ENCODE results near the gene MAP6D1. TPM values are rescaled to one million over a fixed set of nuclear protein-coding genes. Genes with fewer than 3 reads are reported as not detected.

The MAP6D1 gene
- total and polyA plus RNA-seq, 9 of the 15 experiments (the other 6 are each of a cell fraction or from before 2014, with no cell fraction given) = 0.16 to 1.5 (median 0.44) TPM; not detected in 3

DNA sequence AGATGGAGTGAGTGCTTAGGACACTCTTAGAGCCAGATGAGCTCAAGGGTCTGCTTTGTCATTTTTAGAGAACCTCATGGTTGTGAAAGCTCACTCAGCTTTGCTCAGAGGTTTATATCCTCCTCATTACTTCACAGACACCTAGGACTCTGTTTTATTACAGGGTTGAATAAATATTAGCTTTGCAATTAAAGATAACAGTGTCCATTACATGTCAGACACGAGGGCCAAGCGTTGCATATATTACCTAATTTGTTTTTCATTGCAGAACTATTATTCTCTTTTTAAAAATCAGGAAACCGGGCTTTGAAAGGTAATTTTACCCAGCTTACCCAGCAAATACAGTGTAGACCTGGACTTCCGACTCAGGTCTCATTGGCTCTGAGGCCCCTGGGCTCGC is 16.1 kb downstream of the MAP6D1 start:
- H3K4me2 ChIP-seq (ENCODE audit: insufficient read depth, low read length) = no peak overlapping the region
- no peak overlapping the region for H3K9ac ChIP-seq (ENCODE audit: insufficient read depth in 1 of 2, low read depth in 2 of 2, low read length in 2 of 2)
- no peaks in the 10 kb centered on the region for H4K20me1 ChIP-seq (replicated peaks; ENCODE audit: control insufficient read depth, insufficient read depth, low read length)
- BruUV-seq (replicated peaks) = no TSS peak
- H3K4me1 ChIP-seq (replicated peaks in 1 of 2; ENCODE audit: control insufficient read depth in 2 of 2, insufficient read depth in 2 of 2, low read length in 2 of 2) = no peaks in the 10 kb centered on the region
- DNase-seq (ENCODE audit: extremely low read depth in 1 of 4, low spot score in 3 of 4) = no peak
- ATAC-seq = no peak
- FAIRE-seq = no peak
- ChIA-PET POLR2A (no interaction called here), CTCF (ENCODE audit: low intra/inter-chr PET ratio) (no interaction called here)
- in situ Hi-C loops (cut with MboI) (no loop called here), intact Hi-C loops (cut with micrococcal nuclease) (no loop called here)
- no peaks in the 10 kb centered on the region for H3K27me3 ChIP-seq (ENCODE audit: control insufficient read depth in 2 of 2, insufficient read depth in 2 of 2, low read length in 2 of 2)
- H3K36me3 ChIP-seq (ENCODE audit: control insufficient read depth, insufficient read depth, low read length) = peaks cover 67% of the 10 kb centered on the region
- H3K9me3 ChIP-seq (replicated peaks; ENCODE audit: control insufficient read depth, insufficient read depth, low read depth, low read length) = no peaks in the 10 kb centered on the region
- no peak for TF ChIP-seq PURB (CRISPR knock-in tag; IDR thresholded peaks at IDR 0.05; ENCODE audit: low read depth)
- no peak for TF ChIP-seq ZKSCAN1 (IDR thresholded peaks at IDR 0.05; ENCODE audit: low read depth, low read length)
- no peak for TF ChIP-seq ZNF354B (CRISPR knock-in tag; IDR thresholded peaks at IDR 0.05)
- TF ChIP-seq ZNF408 (CRISPR knock-in tag; IDR thresholded peaks at IDR 0.05; ENCODE audit: low read depth) = no peak
- TF ChIP-seq ZNF696 (CRISPR knock-in tag; conservative IDR thresholded peaks at IDR 0.05) = no peak
- TF ChIP-seq, protein P1, sequence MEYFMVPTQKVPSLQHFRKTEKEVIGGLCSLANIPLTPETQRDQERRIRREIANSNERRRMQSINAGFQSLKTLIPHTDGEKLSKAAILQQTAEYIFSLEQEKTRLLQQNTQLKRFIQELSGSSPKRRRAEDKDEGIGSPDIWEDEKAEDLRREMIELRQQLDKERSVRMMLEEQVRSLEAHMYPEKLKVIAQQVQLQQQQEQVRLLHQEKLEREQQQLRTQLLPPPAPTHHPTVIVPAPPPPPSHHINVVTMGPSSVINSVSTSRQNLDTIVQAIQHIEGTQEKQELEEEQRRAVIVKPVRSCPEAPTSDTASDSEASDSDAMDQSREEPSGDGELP (CRISPR knock-in tag; IDR thresholded peaks at IDR 0.05; ENCODE audit: borderline replicate concordance) = no peak
- no peak for TF ChIP-seq MTA1 (IDR thresholded peaks at IDR 0.05; ENCODE audit: borderline replicate concordance)
- TF ChIP-seq TARDBP (IDR thresholded peaks at IDR 0.05) = no peak
- TF ChIP-seq SMAD1 (IDR thresholded peaks at IDR 0.05; ENCODE audit: low read depth, low read length, partially characterized antibody) = no peak
- TF ChIP-seq POLR2B (IDR thresholded peaks at IDR 0.05; ENCODE audit: low read depth, partially characterized antibody) = no peak
- H2AFZ ChIP-seq (ENCODE audit: low read depth, low read length) = no peak overlapping the region
- H3K79me2 ChIP-seq (ENCODE audit: control insufficient read depth, insufficient read depth, low read length) = no peaks in the 10 kb centered on the region
- WGBS (ENCODE audit: insufficient coverage, low coverage, missing lambda C conversion rate) = 90% methylated on average over 5 of the region's 5 CpGs
- H3K4me3 ChIP-seq = no peak overlapping the region
- H3K27ac ChIP-seq (ENCODE audit: extremely low read depth, low read depth, low read length) = no peak overlapping the region
- H3K9me1 ChIP-seq (ENCODE audit: control insufficient read depth, insufficient read depth, low read length) = no peaks in the 10 kb centered on the region
